SU-DHL-6 (cell line): Measurements from ENCODE around the gene IKZF2.

Source experiments
- CTCF ChIP-seq: fragments of 200-600 bp; sonication (generic); IDR thresholded peaks from one replicate; pipeline ENCODE4 v1.5.1; 2017; ENCODE audit warnings: antibody characterized with exemption, mild to moderate bottlenecking, low read length, moderate library complexity; ENCODE audit not compliant: insufficient read depth, poor library complexity, severe bottlenecking
- EZH2phosphoT487 ChIP-seq: fragments of 200-600 bp; sonication (generic), shearing (Covaris generic); conservative IDR thresholded peaks from 2 replicates; pipeline ENCODE4 v1.6.1; 2018; ENCODE audit warnings: mild to moderate bottlenecking, antibody characterized with exemption, low read length, moderate library complexity, mixed read lengths

GRCh38 chr2:213089438-213089837 is 62.0 kb downstream of the IKZF2 start:
- no peak for TF ChIP-seq CTCF
- TF ChIP-seq EZH2phosphoT487, result no peak
